Stimulated activated CD8-positive, alpha-beta memory T cell treated with anti-CD3 and anti-CD28 coated beads, Interleukin-7, amount 100 ng/mL, for 1 hour (primary cell): ENCODE measurements around the gene ORM1.

Experiments
- DNase-seq, 2 donors: peaks; one replicate each; pipeline ENCODE4 v3.0.0-alpha.2; 2020; ENCODE audit warnings: low read depth in 2 of 2

ORM1 gene

GRCh38 chr9:114364134-114365041 is 41.5 kb downstream of the ORM1 start:
- DNase-seq: no peak

DNA sequence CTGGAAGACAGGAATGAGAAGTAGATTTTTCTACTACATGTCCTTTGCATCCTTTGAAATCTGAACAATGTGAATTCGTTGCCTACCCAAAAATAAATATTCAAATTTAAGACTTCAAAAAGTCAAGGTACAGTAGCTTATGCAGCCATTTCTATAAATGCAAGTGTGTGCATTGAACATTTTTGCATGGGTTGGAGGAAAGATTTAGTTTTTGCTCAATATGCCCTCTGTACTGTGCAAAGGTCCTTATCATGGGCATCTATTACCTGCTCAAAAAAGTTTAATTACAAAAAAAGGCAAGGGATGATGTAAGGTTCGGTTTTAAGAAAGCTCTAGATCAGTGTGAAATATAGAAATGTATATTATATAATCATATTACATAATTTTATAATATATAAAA is 42.3 kb downstream of the ORM1 start:
- DNase-seq: no peak

DNA sequence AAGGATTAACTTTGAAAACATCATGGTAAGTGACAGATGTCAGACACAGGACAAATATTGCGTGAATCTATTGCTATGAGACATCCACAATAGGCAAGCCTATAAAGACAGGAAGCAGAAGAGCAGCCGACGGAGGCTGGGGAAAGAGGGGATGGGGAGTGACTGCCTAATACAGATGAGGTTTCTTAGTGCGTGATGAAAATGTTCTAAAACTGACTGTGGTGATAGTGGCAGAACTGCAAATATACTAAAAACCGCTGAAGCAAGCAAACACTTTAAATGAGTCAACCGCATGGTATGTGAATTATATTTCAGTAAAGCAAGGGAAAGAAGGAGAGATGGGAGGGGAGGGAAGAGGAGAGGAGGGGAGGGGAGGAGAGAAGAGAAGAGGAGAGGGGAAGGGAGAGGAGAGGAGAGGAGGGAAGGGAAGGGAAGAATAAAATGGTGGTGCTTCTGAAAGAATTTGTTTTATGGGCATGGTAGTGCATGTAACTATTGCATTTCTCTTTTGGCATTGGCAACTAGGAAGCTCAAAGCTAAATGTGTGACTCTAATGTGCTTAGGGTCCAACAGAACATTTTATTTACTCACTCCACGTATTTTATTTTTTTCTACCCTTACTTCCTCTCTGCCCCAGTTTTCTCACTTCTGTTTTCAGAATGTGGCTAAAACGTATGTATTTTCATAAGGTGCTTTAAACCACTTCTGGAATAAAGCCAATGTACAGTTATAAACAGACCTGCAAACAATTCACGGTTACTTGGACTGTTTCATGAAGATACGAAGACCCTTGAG is 43.6 kb downstream of the ORM1 start:
- DNase-seq: no peak

GRCh38 chr9:114367366-114367765 is 44.5 kb downstream of the ORM1 start:
- DNase-seq: no peak

DNA sequence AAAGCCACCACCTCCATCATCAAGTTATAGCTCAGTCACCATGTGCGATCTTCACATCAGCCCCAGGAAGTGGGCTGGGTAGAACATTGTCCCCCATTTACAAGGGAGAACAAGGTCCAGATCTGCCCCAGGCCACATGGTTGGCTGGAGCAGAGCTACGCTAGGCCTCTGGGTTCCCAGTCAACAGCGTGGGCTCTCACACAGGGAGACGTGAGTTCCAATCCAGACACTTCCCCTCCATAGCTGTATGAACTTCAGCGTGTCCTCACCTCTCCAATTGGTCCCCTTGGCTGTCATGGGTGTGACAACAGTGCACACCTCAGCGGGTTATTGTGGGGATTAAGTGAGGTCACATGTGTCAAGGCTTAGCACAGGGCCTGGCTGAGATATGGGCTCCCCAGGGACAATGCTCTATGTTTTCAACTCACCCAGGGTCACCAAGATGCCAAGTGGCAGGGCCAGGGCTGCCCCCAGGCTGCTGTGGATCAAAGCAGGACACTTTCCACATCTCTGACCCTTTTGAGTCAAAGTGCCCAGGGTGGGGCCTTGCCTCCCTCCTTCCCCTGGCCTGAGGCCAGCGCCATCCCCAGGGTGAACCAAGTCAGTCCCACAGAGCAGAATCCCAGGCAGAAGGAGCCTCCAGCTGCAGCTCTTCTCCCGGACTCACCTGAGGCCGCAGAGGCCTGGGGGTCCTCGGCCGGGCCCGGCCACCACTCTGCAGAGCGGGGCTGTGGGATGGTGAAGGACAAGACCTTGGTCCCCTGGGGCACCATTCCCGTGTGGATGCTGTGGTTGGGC is 45.1 kb downstream of the ORM1 start:
- no peak for DNase-seq

DNA sequence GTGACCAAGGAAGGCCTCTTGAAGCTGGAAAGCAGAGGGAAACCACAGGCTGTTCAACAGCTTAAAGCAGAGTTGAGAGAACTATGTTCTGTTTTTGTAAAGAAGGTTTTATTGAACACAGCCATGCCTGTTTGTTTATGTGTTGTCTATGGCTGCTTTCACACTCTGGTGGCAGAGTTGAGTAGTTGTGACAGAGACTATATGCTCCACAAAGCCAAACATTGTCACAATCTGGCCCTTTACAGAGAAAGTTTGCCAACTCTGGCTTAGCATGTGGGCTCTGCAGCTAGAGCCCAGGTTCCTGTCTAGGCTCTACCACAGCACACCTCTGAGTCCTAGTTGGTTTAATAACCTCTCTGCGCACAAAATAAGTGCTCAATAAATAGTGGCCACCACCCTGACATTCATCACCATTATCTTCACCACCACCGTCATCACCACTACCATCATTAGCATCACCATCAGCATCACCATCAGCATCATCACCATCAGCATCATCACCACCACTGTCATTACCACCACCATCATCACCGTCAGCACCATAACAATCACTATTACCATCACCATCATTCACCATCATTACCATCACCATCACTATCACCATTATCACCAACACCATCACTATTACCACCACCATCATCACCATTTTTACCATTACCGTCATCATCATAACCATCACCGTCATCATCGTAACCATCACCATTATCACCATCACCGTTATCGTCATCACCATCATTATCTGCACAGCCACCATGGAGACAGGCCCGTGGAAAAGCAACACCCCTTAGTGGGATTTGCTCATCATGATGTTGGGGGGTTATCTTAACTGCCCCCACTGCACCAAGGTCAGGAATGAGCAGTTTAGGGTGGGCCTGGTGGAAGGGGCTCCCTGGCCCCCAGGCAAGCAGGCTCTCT is 46.6 kb downstream of the ORM1 start:
- DNase-seq: no peak

DNA sequence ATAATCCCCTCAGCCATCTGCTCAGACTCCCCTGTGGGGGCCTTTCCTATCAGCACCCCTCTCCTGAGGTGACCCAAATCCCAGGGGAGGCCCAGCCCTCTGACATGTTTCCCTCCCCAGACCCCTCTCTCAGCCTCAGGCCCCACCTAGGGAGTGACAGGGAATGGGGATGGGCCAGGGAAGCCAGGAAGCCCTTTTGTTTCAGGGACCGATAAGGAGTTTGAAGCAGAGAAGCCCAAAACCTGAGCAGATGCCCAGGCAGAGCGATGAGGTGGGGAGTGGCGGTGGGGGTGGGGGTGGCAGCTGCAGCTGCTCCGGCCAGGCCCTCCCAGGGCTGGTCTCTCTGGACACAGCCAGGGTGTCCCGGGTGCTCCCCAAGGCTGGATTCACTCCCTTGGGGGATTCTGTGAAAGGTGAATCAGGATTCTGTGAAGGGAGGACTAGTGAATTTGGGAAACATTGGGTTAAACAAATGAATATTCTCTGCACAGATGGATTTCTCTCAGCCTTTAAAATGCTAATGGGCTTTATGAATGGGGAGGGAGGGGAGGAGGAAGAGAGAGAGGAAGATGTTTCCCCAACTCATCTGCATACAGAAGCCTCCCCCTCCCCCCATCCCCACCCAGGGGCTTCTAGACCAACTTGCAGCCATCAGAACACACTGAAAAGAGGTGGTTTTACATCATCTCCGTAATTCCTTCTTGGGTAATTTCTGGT is 47.5 kb downstream of the ORM1 start:
- DNase-seq: no peak

GRCh38 chr9:114370968-114371320 is 48.0 kb downstream of the ORM1 start:
- no peak for DNase-seq

DNA sequence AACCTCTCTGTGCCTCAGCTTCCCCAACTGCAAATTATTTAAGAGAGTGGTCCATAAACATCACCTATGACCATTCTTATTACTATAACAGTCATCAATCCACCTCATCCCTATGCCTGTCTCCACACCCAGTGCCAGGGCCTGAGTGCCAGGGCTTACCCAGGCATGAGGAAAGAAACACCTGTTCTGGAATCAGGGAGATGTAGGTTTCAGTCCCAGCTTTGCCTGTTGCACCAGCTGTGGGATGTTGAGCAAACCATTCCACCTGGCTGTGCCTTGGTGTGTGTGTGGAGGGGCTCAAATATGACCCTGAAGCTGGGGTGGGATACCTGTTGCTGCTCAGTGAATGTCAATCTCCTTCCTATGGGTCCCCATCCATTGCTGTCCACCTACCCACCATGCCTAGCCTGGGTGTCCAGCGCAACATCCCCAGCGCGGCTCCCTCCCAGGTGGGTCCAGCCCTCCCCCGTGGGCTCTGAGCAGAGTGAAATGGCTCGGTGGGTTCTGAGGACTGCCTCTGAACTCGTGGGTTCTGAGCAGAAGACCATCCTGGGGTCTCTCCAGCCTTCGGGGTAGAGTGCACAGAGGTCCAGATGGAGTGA is 48.5 kb downstream of the ORM1 start:
- no peak for DNase-seq

DNA sequence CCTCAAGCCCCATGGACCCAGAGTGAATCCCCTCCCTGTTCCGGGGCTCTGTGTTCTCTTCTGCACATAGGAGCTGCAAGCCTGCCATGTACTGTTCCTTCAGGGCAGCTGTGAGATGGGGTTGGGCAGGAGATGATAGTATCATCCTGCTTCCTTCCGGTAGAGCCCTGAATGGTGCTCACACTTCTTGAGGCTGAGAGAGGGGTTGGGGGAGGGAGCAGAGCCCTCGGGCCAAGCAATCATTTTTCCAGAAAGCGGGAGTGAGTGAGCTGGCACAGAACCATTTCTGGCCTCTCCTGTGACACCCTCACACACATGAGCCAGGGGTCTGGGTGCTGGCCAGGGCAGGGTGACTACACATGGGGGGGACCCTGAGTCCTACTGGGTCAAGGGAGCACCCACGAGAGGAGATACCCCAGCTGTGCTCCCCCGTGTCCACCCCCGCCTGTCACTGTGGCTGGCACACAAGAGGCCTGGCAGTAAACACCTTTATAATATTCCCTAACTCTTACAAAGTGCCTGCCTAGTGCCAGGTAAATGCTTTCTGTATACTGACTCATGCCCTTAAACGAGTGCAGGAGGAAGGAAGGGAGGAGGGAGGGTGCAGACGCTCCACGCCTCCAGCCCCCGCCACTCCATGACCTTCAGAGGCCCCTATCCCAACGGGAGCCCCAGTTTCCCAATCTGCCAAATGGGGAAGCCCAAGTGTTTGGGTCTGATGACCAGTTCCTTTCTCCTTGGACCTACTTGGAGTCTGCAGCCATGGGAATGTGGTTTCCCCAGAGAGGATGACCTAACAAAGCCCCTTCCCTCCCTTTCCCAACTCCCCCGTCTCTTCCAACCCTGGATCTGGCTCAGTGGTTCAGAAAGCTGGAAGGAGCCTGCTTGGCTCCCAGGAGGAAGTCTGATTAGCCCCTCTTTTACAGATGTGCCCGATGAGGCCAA is 49.3 kb downstream of the ORM1 start:
- no peak for DNase-seq

DNA sequence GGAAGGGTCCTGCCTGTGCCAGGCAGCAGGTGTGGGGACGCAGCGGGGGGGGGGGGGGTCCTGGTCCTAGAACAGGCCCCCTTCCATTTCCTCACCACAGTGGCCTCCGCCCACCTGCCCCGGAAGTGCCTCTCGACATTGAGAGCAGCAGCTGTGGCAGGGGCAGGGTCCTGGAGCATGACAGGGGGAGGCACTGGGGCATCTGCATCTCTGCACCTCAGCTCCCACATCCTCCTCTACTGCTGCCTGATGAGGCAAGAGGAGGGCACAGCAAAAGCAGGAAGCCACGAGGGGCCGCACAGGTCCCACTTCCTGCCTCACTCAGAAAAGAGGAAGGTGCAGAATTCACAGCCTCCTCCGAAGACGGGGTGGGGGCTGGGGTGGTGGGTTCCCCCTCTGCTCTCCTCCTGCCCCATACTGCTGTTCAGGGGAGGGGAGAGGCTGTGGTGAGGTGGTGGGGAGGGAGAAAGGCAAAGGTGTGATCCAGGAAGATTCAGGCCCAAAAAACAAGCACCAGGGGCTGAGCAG is 50.1 kb downstream of the ORM1 start:
- DNase-seq: peak; percentile 62

- DNase-seq: no peak
Measured at GRCh38 chr9:114373960-114374730, 51.2 kb downstream of the ORM1 start.

GRCh38 chr9:114374936-114375335 is 52.0 kb downstream of the ORM1 start:
- DNase-seq: no peak

- DNase-seq: no peak
Measured at GRCh38 chr9:114375386-114376175, 52.7 kb downstream of the ORM1 start.
